GM12878 (cell line): ENCODE data around the gene SLC5A6.

Experiments
- CEBPB ChIP-seq, 2 experiments: fragments of 150-350 bp in 1 of 2; IDR thresholded peaks; 2 replicates each; pipeline ENCODE4 v1.6.1; 2012 to 2014; ENCODE audit warnings: low read depth in 2 of 2, low read length in 2 of 2, borderline replicate concordance in 1 of 2, inconsistent platforms in 1 of 2
- CTCF ChIP-seq, 3 experiments: IDR thresholded peaks in 2 of 3; conservative IDR thresholded peaks in 1 of 3; 2 replicates each; pipeline ENCODE4 v1.5.1; 2011; ENCODE audit warnings: low read depth in 3 of 3, low read length in 3 of 3, mild to moderate bottlenecking in 3 of 3, control low read depth in 2 of 3, moderate library complexity in 2 of 3, inconsistent platforms in 1 of 3, mixed read lengths in 1 of 3; ENCODE audit not compliant: control insufficient read depth in 2 of 3, insufficient read depth in 1 of 3; ENCODE audit errors: extremely low read depth in 1 of 3
- EGR1 ChIP-seq, 2 experiments: IDR thresholded peaks; 1 replicate in 1 of 2; 2 replicates in 1 of 2; pipeline ENCODE4 v1.6.1; 2011 to 2012; ENCODE audit warnings: low read depth in 2 of 2, low read length in 2 of 2, borderline replicate concordance in 1 of 2, mild to moderate bottlenecking in 1 of 2, moderate library complexity in 1 of 2
- HDGF ChIP-seq: fragments of 450-650 bp; IDR thresholded peaks from 2 replicates; pipeline ENCODE4 v1.6.1; 2016; ENCODE audit warnings: antibody characterized with exemption
- POLR2A ChIP-seq: IDR thresholded peaks from 2 replicates; pipeline ENCODE4 v1.6.1; 2011; ENCODE audit warnings: low read depth, mild to moderate bottlenecking, low read length
- RAD21 ChIP-seq: IDR thresholded peaks from 2 replicates; pipeline ENCODE4 v1.6.1; 2011; ENCODE audit warnings: mild to moderate bottlenecking, low read depth, low read length, moderate library complexity; ENCODE audit not compliant: insufficient read depth
- SP1 ChIP-seq: IDR thresholded peaks from one replicate; pipeline ENCODE4 v1.6.1; 2011; ENCODE audit warnings: low read depth, low read length
- SUZ12 ChIP-seq: fragments of 200-600 bp; sonication (generic); IDR thresholded peaks from one replicate; pipeline ENCODE4 v1.6.1; 2018; ENCODE audit warnings: antibody characterized with exemption, mild to moderate bottlenecking; ENCODE audit not compliant: unreplicated experiment

GRCh38 chr2:27152102-27152795, 59.8 kb downstream of the SLC5A6 start:
- TF ChIP-seq RAD21 (no peak), CEBPB (IDR thresholded peaks at IDR 0.05; ENCODE audit: borderline replicate concordance in 1 of 2, low read depth in 2 of 2, low read length in 2 of 2) (no peak), SP1 (no peak), POLR2A (no peak), CTCF (IDR thresholded peaks at IDR 0.05 in 2 of 3, conservative IDR thresholded peaks at IDR 0.05 in 1 of 3; ENCODE audit: control insufficient read depth in 2 of 3, extremely low read depth in 1 of 3, insufficient read depth in 1 of 3, low read depth in 3 of 3, low read length in 3 of 3) (0 out of 6 replicates have a peak, but pooled peaks of 1 of the 3 experiments have one; percentile 9), EGR1 (IDR thresholded peaks at IDR 0.05; ENCODE audit: borderline replicate concordance in 1 of 2, low read depth in 2 of 2, low read length in 2 of 2) (no peak), SUZ12 (no peak), HDGF (no peak)
